A673 (cell line): ENCODE measurements around the gene FIBCD1. TPM values are rescaled to one million over a fixed set of nuclear protein-coding genes. Genes with fewer than 3 reads are reported as not detected.

Source experiments
- BruUV-seq: library from RNA; stranded (reverse); fragments of 400-500 nt; replicated peaks from 2 replicates; lab custom pipeline; 2021; lab: Mats Ljungman, UMichigan
- CTCF ChIA-PET: fragments of 300-600 bp; sonication (Branson Sonifier 250); formaldehyde crosslinking; loops from one replicate; lab custom pipeline; 2022; ENCODE audit warnings: antibody characterized with exemption; lab: Charles Lee
- POLR2A ChIA-PET: fragments of 300-600 bp; sonication (Branson Sonifier 250); formaldehyde crosslinking; loops from one replicate; lab custom pipeline; 2022; ENCODE audit warnings: antibody characterized with exemption; ENCODE audit not compliant: low non-redundant PET; lab: Charles Lee
- DNase-seq: peaks from one replicate; pipeline ENCODE4 v3.0.0-alpha.2; 2015; ENCODE audit warnings: low spot score
- H3K27ac ChIP-seq: fragments of 200-600 bp; sonication (generic); 2 replicates; pipeline ENCODE4 v1.5.1; 2016; ENCODE audit warnings: mixed run types, low read depth, mild to moderate bottlenecking, mixed read lengths, antibody characterized with exemption, low read length; ENCODE audit not compliant: poor library complexity, severe bottlenecking
- H3K27me3 ChIP-seq: fragments of 200-600 bp; sonication (generic); replicated peaks from 2 replicates; pipeline ENCODE4 v1.6.1; 2017; ENCODE audit warnings: mixed run types, low read depth, mild to moderate bottlenecking, mixed read lengths, antibody characterized with exemption, low read length; ENCODE audit not compliant: insufficient read depth, poor library complexity
- H3K36me3 ChIP-seq: fragments of 200-600 bp; sonication (generic); 2 replicates; pipeline ENCODE4 v1.6.1; 2016; ENCODE audit warnings: mixed run types, mild to moderate bottlenecking, mixed read lengths, antibody characterized with exemption, low read length; ENCODE audit not compliant: insufficient read depth, poor library complexity, severe bottlenecking
- H3K4me1 ChIP-seq: fragments of 200-600 bp; sonication (generic); 2 replicates; pipeline ENCODE4 v1.6.1; 2017; ENCODE audit warnings: mixed run types, mild to moderate bottlenecking, mixed read lengths, antibody characterized with exemption, low read length; ENCODE audit not compliant: insufficient read depth, poor library complexity, severe bottlenecking
- H3K4me3 ChIP-seq: fragments of 200-600 bp; sonication (generic); 2 replicates; pipeline ENCODE4 v1.5.1; 2016; ENCODE audit warnings: low read depth, mixed run types, mild to moderate bottlenecking, mixed read lengths, low read length; ENCODE audit not compliant: poor library complexity, severe bottlenecking
- H3K9me3 ChIP-seq: fragments of 200-600 bp; sonication (generic); 2 replicates; pipeline ENCODE4 v1.6.1; 2016; ENCODE audit warnings: mixed run types, low read depth, mild to moderate bottlenecking, mixed read lengths, antibody characterized with exemption, low read length; ENCODE audit not compliant: poor library complexity, severe bottlenecking
- EZH2 ChIP-seq: fragments of 200-600 bp; sonication (generic); IDR thresholded peaks from 2 replicates; pipeline ENCODE4 v1.6.1; 2017; ENCODE audit warnings: borderline replicate concordance, low read depth, mild to moderate bottlenecking, mixed read lengths, antibody characterized with exemption, low read length; ENCODE audit not compliant: poor library complexity, severe bottlenecking
- intact Hi-C: fragments of 100-400 bp; cut with micrococcal nuclease; formaldehyde crosslinking; loops from one replicate; pipeline ENCODE4 v1.10.0; 2022; ENCODE audit not compliant: unreplicated experiment
- total RNA-seq: library from RNA; stranded (reverse); gene quantifications from 2 replicates; pipeline ENCODE4 v1.2.3, GENCODE V29; 2021
- TF ChIP-seq, protein P1 (sequence below): fragments of 300-800, 200-600 bp; sonication (generic); conservative IDR thresholded peaks from 2 replicates; pipeline ENCODE4 v1.5.1; 2017; ENCODE audit warnings: low read depth, mild to moderate bottlenecking, antibody characterized with exemption, low read length, moderate library complexity, mixed read lengths

Gene FIBCD1
- total RNA-seq, 1 experiment from 2014 or later = 0.19 TPM

DNA sequence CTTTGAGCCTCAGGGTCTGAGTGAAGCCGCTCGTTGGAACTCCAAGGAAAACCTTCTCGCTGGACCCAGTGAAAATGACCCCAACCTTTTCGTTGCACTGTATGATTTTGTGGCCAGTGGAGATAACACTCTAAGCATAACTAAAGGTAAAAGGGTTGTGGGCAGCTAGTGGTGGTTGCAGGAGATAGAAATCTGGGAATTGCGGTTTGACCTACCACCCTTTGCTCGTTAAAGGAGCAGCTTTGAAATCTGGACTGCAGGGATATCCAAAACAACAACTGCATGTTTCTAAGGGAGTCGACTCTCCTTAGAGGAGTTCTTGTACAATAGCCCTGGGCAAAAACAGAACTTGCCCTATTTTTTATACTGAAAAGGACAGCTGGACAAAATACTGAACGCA, 85.0 kb downstream of the FIBCD1 start:
- DNase-seq = no peak
- Histone ChIP-seq H3K36me3 (peaks cover 38% of the 10 kb centered on the region), H3K4me3 (no peak overlapping the region), H3K4me1 (peaks cover 20% of the 10 kb centered on the region), H3K27me3 (no peaks in the 10 kb centered on the region), H3K9me3 (no peaks in the 10 kb centered on the region), H3K27ac (no peak overlapping the region)
- ChIA-PET POLR2A (no interaction called here), CTCF (interaction anchor here (0.5 to 0.6 kb wide), 2 partner anchors 11 to 1086 kb away, joined by 6 to 8 read pairs; no protein-coding TSS in a partner anchor)
- no TSS peak for BruUV-seq
- intact Hi-C loops = no loop called here
- TF ChIP-seq, protein P1, sequence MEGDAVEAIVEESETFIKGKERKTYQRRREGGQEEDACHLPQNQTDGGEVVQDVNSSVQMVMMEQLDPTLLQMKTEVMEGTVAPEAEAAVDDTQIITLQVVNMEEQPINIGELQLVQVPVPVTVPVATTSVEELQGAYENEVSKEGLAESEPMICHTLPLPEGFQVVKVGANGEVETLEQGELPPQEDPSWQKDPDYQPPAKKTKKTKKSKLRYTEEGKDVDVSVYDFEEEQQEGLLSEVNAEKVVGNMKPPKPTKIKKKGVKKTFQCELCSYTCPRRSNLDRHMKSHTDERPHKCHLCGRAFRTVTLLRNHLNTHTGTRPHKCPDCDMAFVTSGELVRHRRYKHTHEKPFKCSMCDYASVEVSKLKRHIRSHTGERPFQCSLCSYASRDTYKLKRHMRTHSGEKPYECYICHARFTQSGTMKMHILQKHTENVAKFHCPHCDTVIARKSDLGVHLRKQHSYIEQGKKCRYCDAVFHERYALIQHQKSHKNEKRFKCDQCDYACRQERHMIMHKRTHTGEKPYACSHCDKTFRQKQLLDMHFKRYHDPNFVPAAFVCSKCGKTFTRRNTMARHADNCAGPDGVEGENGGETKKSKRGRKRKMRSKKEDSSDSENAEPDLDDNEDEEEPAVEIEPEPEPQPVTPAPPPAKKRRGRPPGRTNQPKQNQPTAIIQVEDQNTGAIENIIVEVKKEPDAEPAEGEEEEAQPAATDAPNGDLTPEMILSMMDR = no peak
- no peak for TF ChIP-seq EZH2

DNA sequence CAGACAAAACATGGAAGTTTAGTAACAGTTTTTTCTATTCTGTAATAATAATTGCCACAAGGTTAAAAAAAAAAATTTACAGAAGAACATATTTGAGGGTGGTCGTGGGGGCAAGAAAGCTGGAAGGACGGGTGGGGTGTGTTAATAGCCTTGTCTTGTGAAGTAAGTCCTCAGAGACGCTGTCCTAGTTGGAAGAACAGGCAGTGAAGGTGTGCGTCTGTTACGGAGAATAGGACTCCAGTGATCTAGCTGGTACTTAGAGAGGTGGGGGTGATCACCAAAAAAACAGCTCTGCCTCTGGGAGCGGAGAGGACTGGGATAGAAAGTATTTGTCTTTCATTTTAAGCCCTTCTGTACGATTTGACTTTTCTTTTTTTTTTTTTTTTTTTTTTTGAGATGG, 86.2 kb downstream of the FIBCD1 start:
- intact Hi-C loops = no loop called here
- no peak for TF ChIP-seq EZH2
- TF ChIP-seq, protein P1 = no peak
- DNase-seq = no peak
- Histone ChIP-seq H3K9me3 (no peaks in the 10 kb centered on the region), H3K27ac (no peak overlapping the region), H3K4me1 (peaks cover 27% of the 10 kb centered on the region), H3K27me3 (no peaks in the 10 kb centered on the region), H3K4me3 (no peak overlapping the region), H3K36me3 (peaks cover 38% of the 10 kb centered on the region)
- BruUV-seq = no TSS peak
- ChIA-PET POLR2A (interaction anchor here (0.6 kb wide), 1 partner anchor 34 kb away, joined by 12 read pairs; no protein-coding TSS in a partner anchor), CTCF (interaction anchor here (0.7 kb wide), 1 partner anchor 423 kb away, joined by 4 read pairs; no protein-coding TSS in a partner anchor)

Other genes starting within 250 kb of the FIBCD1 start
- gene EXOSC2, start 245.5 kb downstream of the FIBCD1 start, total RNA-seq = 107 and 109 TPM in 2 replicates
- gene ABL1, start 104.0 kb downstream of the FIBCD1 start, total RNA-seq = 78.6 and 81.3 TPM in 2 replicates
- not detected in 2 replicates for gene QRFP, start 42.4 kb downstream of the FIBCD1 start, total RNA-seq
- gene LAMC3, start 69.9 kb upstream of the FIBCD1 start, total RNA-seq = 0.28 and 0.37 TPM in 2 replicates
- gene AIF1L, start 157.3 kb upstream of the FIBCD1 start, total RNA-seq = 5.6 and 6.5 TPM in 2 replicates
- 59.7 and 64.2 TPM in 2 replicates for gene NUP214, start 186.3 kb upstream of the FIBCD1 start, total RNA-seq